Thyroid gland (tissue), 4 donors: Measurements from ENCODE around the gene KIAA0040. TPM values are rescaled to one million over a fixed set of nuclear protein-coding genes. Genes with fewer than 3 reads are reported as not detected.

Experiments
- DNase-seq, 2 donors: peaks; one replicate each; pipeline ENCODE4 v3.0.0-alpha.2; 2019
- H3K27ac ChIP-seq, 3 donors: fragments of 200-600 bp; sonication (generic); 1 replicate in 2 of 3; 2 replicates in 1 of 3; pipeline ENCODE4 v1.5.1; 2016 to 2019; ENCODE audit warnings: mild to moderate bottlenecking in 1 of 3, moderate library complexity in 1 of 3
- H3K27me3 ChIP-seq: fragments of 200-600 bp; sonication (generic); one replicate; pipeline ENCODE4 v1.5.1; 2019
- H3K36me3 ChIP-seq, 2 donors: fragments of 200-600 bp; sonication (generic); one replicate each; pipeline ENCODE4 v1.5.1; 2016 to 2019
- H3K4me1 ChIP-seq, 2 donors: fragments of 200-600 bp; sonication (generic); one replicate each; pipeline ENCODE4 v1.5.1; 2017 to 2019
- H3K4me3 ChIP-seq, 3 donors: fragments of 200-600 bp; sonication (generic); replicated peaks in 1 of 3; 1 replicate in 2 of 3; 2 replicates in 1 of 3; pipeline ENCODE4 v1.5.1; 2016; ENCODE audit warnings: mild to moderate bottlenecking in 1 of 3
- H3K9me3 ChIP-seq: fragments of 200-600 bp; sonication (generic); one replicate; pipeline ENCODE4 v1.5.1; 2017
- CTCF ChIP-seq, 6 experiments: fragments of 200-600 bp in 3 of 6; fragments of 450-650 bp in 3 of 6; sonication (generic) in 3 of 6; IDR thresholded peaks; one replicate each; pipeline ENCODE4 v1.5.1; 2016 to 2019; ENCODE audit warnings: antibody characterized with exemption in 6 of 6, mild to moderate bottlenecking in 2 of 6, inconsistent platforms in 1 of 6, moderate library complexity in 1 of 6
- POLR2A ChIP-seq, 2 donors: fragments of 450-650 bp; IDR thresholded peaks; one replicate each; pipeline ENCODE4 v1.6.1; 2017; ENCODE audit warnings: antibody characterized with exemption in 2 of 2, mild to moderate bottlenecking in 2 of 2, moderate library complexity in 1 of 2
- WGBS, 2 donors: methylation state at CpG; one replicate each; pipeline ENCODE4 v1.1.5; 2017; 5-methylcytosine and 5-hydroxymethylcytosine counted together
- intact Hi-C: fragments of 100-400 bp; cut with DNase I; formaldehyde crosslinking; loops from one replicate; pipeline ENCODE4 v1.15.1; 2023
- total RNA-seq, 4 donors: library from RNA; depleted of rRNA; stranded (reverse); fragments of >200 nt; gene quantifications; one replicate each; pipeline ENCODE4 v1.2.3, GENCODE V29; 2016

Gene KIAA0040
- total RNA-seq, 4 donors from 2014 or later: 15.5 to 28.4 (median 16.8) TPM

GRCh38 chr1:175134500-175134899 lies 58.1 kb downstream of the KIAA0040 start:
- Histone ChIP-seq H3K36me3 (no peaks in the 10 kb centered on the region), H3K4me1 (peaks cover 0 to 5% of the 10 kb centered on the region in 2 donors), H3K9me3 (no peaks in the 10 kb centered on the region), H3K4me3 (no peak overlapping the region), H3K27me3 (no peaks in the 10 kb centered on the region), H3K27ac (no peak overlapping the region)
- intact Hi-C loops: no loop called here
- no peak for TF ChIP-seq CTCF (IDR thresholded peaks at IDR 0.05)
- 78 to 85% methylated on average over 1 of the region's 1 CpG for WGBS, 2 donors
- DNase-seq: no peak

- Histone ChIP-seq H3K9me3 (no peaks in the 10 kb centered on the region), H3K27me3 (no peaks in the 10 kb centered on the region), H3K36me3 (no peaks in the 10 kb centered on the region), H3K4me3 (no peak overlapping the region), H3K27ac (no peak overlapping the region), H3K4me1 (peaks cover 0 to 5% of the 10 kb centered on the region in 2 donors)
- DNase-seq: no peak
- intact Hi-C loops: no loop called here
- TF ChIP-seq CTCF (IDR thresholded peaks at IDR 0.05) (no peak), POLR2A (IDR thresholded peaks at IDR 0.05) (no peak)
- 88 to 89% methylated on average over 6 of the region's 6 CpGs for WGBS, 2 donors
Measured at GRCh38 chr1:175133673-175134435, 58.7 kb downstream of the KIAA0040 start.

GRCh38 chr1:175132436-175132835 lies 60.1 kb downstream of the KIAA0040 start:
- Histone ChIP-seq H3K4me1 (peaks cover 0 to 5% of the 10 kb centered on the region in 2 donors), H3K4me3 (no peak overlapping the region), H3K27ac (no peak overlapping the region), H3K9me3 (no peaks in the 10 kb centered on the region), H3K36me3 (no peaks in the 10 kb centered on the region), H3K27me3 (no peaks in the 10 kb centered on the region)
- DNase-seq: no peak
- TF ChIP-seq POLR2A (IDR thresholded peaks at IDR 0.05): no peak
- TF ChIP-seq CTCF (IDR thresholded peaks at IDR 0.05): no peak
- 73 to 77% methylated on average over 1 of the region's 1 CpG for WGBS, 2 donors
- intact Hi-C loops: no loop called here

GRCh38 chr1:175131095-175131494 lies 61.5 kb downstream of the KIAA0040 start:
- no peak for TF ChIP-seq POLR2A (IDR thresholded peaks at IDR 0.05)
- no peak for TF ChIP-seq CTCF (IDR thresholded peaks at IDR 0.05)
- DNase-seq: no peak
- no peaks in the 10 kb centered on the region for H3K36me3 ChIP-seq
- 64 to 83% methylated on average over 1 of the region's 1 CpG for WGBS, 2 donors
- H3K9me3 ChIP-seq: no peaks in the 10 kb centered on the region
- no peaks in the 10 kb centered on the region for H3K27me3 ChIP-seq
- H3K27ac ChIP-seq: no peak overlapping the region
- H3K4me1 ChIP-seq: peaks cover 0 to 5% of the 10 kb centered on the region in 2 donors
- intact Hi-C loops: no loop called here
- no peak overlapping the region for H3K4me3 ChIP-seq

GRCh38 chr1:175130649-175131045 lies 61.9 kb downstream of the KIAA0040 start:
- 66 to 83% methylated on average over 2 of the region's 2 CpGs for WGBS, 2 donors
- Histone ChIP-seq H3K36me3 (no peaks in the 10 kb centered on the region), H3K27ac (no peak overlapping the region), H3K9me3 (no peaks in the 10 kb centered on the region), H3K4me3 (no peak overlapping the region), H3K27me3 (no peaks in the 10 kb centered on the region), H3K4me1 (peaks cover 0 to 5% of the 10 kb centered on the region in 2 donors)
- no peak for TF ChIP-seq POLR2A (IDR thresholded peaks at IDR 0.05)
- no peak for TF ChIP-seq CTCF (IDR thresholded peaks at IDR 0.05)
- DNase-seq: no peak
- intact Hi-C loops: no loop called here
